ENCODE data around the gene GFER.
A peak's percentile ranks its signal among the peaks of the same experiment; 100 is the strongest.
"Not testable (repeated sequence)": the region's sequence is repeated elsewhere in the genome, so short reads cannot be mapped to it uniquely, and the experiment has no call there.

GFER gene

DNA sequence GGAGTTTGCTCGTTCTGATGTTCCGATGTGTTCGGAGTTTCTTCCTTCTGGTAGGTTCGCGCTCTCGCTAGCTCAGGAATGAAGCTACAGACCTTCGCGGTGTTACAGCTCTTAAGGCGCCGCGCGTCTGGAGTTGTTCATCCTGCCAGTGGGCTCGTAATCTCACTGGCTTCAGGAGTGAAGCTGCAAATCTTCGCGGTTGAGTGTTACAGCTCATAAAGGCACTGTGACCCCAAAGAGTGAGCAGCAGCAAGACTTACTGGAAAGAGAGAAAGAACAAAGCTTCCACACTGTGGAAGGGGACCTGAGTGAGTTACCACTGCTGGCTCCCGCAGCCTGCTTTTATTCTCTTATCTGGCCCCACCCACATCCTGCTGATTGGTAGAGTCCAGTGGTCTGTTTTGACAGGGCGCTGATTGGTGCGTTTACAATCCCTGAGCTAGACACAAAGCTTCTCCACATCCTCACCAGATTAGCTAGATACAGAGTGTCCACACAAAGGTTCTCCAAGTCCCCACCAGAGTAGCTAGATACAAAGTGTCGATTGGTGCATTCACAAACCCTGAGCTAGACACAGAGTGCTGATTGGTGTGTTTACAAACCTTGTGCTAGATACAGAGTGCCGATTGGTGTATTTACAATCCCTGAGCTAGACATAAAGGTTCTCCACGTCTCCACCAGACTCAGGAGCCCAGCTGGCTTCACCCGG, 26.4 kb upstream of the GFER start:
- DNase-seq: not testable (repeated sequence)
- peaks cover 26% of the 10 kb centered on the region for H3K4me1 ChIP-seq (ENCODE audit: control insufficient read depth, insufficient read depth, low read length, poor library complexity, severe bottlenecking)

DNA sequence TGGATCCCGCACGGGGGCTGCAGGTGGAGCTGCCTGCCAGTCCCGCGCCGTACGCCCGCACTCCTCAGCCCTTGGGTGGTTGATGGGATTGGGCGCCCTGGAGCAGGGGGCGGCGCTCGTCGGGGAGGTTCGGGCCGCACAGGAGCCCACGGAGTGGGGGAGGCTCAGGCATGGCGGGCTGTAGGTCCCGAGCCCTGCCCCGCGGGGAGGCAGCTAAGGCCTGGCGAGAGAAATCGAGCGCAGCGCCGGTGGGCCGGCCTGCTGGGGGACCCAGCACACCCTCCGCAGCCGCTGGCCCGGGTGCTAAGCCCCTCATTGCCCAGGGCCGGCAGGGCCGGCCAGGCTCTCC, 25.9 kb upstream of the GFER start:
- DNase-seq; H3K4me3 ChIP-seq (ENCODE audit: insufficient read depth, low read depth, low read length, poor library complexity, severe bottlenecking); H3K9me3 ChIP-seq (ENCODE audit: control insufficient read depth, low read length); H3K27me3 ChIP-seq (replicated peaks; ENCODE audit: control insufficient read depth, insufficient read depth, low read length, poor library complexity, severe bottlenecking); H3K27ac ChIP-seq (ENCODE audit: insufficient read depth, low read length, poor library complexity, severe bottlenecking): not testable (repeated sequence)
- Histone ChIP-seq H3K36me3 (ENCODE audit: control insufficient read depth, insufficient read depth, low read length) (peaks cover 13% of the 10 kb centered on the region), H3K4me1 (ENCODE audit: control insufficient read depth, insufficient read depth, low read length, poor library complexity, severe bottlenecking) (peaks cover 31% of the 10 kb centered on the region)

More for the DNA sequence above, 26.4 kb upstream of the GFER start:
- H3K27me3 ChIP-seq (replicated peaks; ENCODE audit: control insufficient read depth, insufficient read depth, low read length, poor library complexity, severe bottlenecking); H3K27ac ChIP-seq (ENCODE audit: insufficient read depth, low read length, poor library complexity, severe bottlenecking); H3K9me3 ChIP-seq (ENCODE audit: control insufficient read depth, low read length); H3K4me3 ChIP-seq (ENCODE audit: insufficient read depth, low read depth, low read length, poor library complexity, severe bottlenecking); H3K36me3 ChIP-seq (ENCODE audit: control insufficient read depth, insufficient read depth, low read length): not testable (repeated sequence)

DNA sequence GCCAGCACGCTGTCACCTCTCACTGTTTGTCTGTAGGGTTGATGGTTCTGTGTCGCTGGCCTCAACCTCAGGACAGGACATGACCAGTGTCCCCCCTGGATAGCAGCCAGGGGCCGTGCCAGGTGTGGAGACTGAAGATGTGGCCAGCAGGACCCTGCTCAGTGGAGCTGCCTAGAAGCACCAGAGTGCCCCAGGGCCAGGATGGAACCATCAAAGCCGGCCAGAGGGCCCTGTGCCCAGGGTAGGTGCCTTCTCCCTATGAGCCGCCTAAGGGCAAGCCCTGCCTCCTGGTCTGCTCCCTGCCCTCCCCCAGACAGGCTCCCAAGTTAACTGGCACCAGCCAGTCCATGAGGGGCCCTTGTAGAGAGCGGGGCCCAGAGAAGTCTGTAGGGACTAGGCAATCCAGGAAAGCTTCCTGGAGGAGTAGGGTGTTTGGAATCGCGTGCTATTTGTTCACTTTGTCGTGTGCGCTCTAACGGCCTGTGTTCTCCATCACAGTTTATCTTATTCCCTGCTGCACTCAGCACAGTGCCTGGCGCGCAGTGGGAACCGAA, 25.2 kb upstream of the GFER start:
- Histone ChIP-seq H3K27ac (ENCODE audit: insufficient read depth, low read length, poor library complexity, severe bottlenecking) (no peak overlapping the region), H3K9me3 (ENCODE audit: control insufficient read depth, low read length) (no peaks in the 10 kb centered on the region), H3K4me3 (ENCODE audit: insufficient read depth, low read depth, low read length, poor library complexity, severe bottlenecking) (peak overlapping the region; percentile 76), H3K36me3 (ENCODE audit: control insufficient read depth, insufficient read depth, low read length) (peaks cover 15% of the 10 kb centered on the region), H3K4me1 (ENCODE audit: control insufficient read depth, insufficient read depth, low read length, poor library complexity, severe bottlenecking) (peaks cover 37% of the 10 kb centered on the region), H3K27me3 (replicated peaks; ENCODE audit: control insufficient read depth, insufficient read depth, low read length, poor library complexity, severe bottlenecking) (no peaks in the 10 kb centered on the region)
- DNase-seq: no peak

DNA sequence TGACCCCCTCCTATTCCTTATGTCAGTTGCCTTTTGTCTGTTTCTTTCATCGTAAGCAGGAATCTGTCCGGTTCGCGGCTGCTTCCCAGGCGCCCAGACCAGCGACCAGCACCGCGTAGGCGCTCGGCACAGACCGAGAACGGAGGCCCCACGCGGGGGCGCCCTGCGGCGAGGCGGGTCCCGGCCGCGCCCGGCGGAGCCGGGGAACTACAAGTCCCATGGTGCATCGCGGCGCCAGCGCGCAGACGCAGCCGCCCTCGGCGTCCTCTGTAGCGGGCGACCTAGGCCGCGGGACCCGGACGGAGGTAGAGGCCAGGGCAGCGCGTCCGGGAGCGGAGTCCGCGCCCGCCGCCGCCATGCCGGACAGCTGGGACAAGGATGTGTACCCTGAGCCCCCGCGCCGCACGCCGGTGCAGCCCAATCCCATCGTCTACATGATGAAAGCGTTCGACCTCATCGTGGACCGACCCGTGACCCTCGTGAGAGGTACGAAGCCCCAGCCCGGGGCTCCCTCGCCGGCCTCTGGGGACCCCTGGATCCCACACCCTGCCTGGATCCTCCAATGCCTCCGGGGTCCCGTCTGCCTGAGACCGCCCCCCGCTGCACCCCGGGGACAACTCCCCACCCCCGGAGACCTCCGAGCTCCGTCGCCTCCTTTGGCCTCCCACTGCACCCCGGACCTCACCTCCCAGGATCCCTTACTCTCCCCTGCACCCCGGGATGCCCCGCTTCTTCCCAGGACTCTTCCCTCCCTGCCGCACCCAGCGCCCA, 24.5 kb upstream of the GFER start, which contains the start of gene NDUFB10:
TSS of gene NDUFB10 (plus strand) at position 270 of the 771 bp plus-strand sequence. CDS start at position 357, 87 bp downstream.
- peak; percentile 78 to 86 (median 80) for DNase-seq
- Histone ChIP-seq H3K36me3 (ENCODE audit: control insufficient read depth, insufficient read depth, low read length) (peaks cover 15% of the 10 kb centered on the region), H3K4me3 (ENCODE audit: insufficient read depth, low read depth, low read length, poor library complexity, severe bottlenecking) (peak within 1 kb of the TSS; percentile 76), H3K9me3 (ENCODE audit: control insufficient read depth, low read length) (no peaks in the 10 kb centered on the region), H3K27ac (ENCODE audit: insufficient read depth, low read length, poor library complexity, severe bottlenecking) (peak within 1 kb of the TSS; percentile 74), H3K4me1 (ENCODE audit: control insufficient read depth, insufficient read depth, low read length, poor library complexity, severe bottlenecking) (peaks cover 42% of the 10 kb centered on the region), H3K27me3 (replicated peaks; ENCODE audit: control insufficient read depth, insufficient read depth, low read length, poor library complexity, severe bottlenecking) (no peaks in the 10 kb centered on the region)

DNA sequence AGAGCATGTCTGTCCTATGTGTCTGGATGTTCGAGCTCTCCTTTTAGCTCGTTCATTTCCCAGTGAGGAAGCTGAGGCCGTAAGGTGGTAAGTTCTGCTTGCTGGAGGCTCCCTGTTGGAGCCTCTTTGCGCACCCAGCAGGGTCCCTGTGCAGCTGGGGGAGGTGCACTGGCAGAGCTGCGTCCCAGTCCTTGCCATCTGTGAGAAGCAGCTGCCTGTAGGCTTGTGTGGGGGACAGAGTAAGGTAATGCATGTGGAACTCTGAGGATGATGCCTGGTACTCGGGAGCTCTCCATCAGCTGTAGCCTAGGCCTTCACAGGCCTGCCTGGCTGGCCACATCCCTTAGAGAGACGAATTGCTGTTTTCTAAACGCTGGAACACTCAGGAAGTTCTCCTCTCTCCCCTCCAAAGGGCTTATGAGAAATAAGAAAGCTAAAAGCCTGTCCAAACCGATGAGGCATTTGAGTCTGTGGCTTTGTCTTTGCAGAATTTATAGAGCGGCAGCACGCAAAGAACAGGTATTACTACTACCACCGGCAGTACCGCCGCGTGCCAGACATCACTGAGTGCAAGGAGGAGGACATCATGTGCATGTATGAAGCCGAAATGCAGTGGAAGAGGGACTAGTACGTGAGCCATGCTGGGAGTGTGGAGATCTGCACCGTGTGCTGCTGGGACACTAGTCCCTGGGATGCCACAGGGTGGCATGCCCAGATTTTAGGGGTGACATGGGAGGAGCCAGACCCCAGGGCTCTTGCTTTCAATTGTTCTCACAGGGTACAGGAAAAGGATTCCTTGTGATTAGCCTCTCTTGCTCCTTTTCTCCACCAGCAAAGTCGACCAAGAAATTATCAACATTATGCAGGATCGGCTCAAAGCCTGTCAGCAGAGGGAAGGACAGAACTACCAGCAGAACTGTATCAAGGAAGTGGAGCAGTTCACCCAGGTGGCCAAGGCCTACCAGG, 23.0 kb upstream of the GFER start:
- Histone ChIP-seq H3K4me3 (ENCODE audit: insufficient read depth, low read depth, low read length, poor library complexity, severe bottlenecking) (no peak overlapping the region), H3K4me1 (ENCODE audit: control insufficient read depth, insufficient read depth, low read length, poor library complexity, severe bottlenecking) (peaks cover 49% of the 10 kb centered on the region), H3K27ac (ENCODE audit: insufficient read depth, low read length, poor library complexity, severe bottlenecking) (peak overlapping the region; percentile 13), H3K36me3 (ENCODE audit: control insufficient read depth, insufficient read depth, low read length) (peaks cover 15% of the 10 kb centered on the region), H3K9me3 (ENCODE audit: control insufficient read depth, low read length) (no peaks in the 10 kb centered on the region), H3K27me3 (replicated peaks; ENCODE audit: control insufficient read depth, insufficient read depth, low read length, poor library complexity, severe bottlenecking) (no peaks in the 10 kb centered on the region)
- no peak for DNase-seq

DNA sequence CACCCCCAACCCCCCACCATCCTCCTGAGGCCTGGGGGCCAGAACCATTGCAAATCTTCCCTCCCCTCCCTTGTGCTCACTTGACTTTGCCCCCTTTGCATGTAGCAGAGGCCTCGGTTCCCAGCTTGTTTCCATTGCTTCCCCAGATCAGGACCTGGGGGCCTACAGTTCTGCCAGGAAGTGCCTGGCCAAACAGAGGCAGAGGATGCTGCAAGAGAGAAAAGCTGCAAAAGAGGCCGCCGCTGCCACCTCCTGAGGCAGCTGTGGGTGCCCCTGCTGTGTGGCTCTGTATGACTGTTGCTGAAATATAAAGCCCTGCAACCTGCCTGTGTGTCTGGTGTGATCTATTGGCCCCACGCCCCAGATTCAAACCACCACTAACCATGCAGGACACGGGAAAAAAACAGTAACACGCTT, 22.3 kb upstream of the GFER start:
- H3K4me1 ChIP-seq (ENCODE audit: control insufficient read depth, insufficient read depth, low read length, poor library complexity, severe bottlenecking): peaks cover 50% of the 10 kb centered on the region
- peaks cover 15% of the 10 kb centered on the region for H3K36me3 ChIP-seq (ENCODE audit: control insufficient read depth, insufficient read depth, low read length)
- H3K9me3 ChIP-seq (ENCODE audit: control insufficient read depth, low read length): no peaks in the 10 kb centered on the region
- H3K27ac ChIP-seq (ENCODE audit: insufficient read depth, low read length, poor library complexity, severe bottlenecking): no peak overlapping the region
- no peak overlapping the region for H3K4me3 ChIP-seq (ENCODE audit: insufficient read depth, low read depth, low read length, poor library complexity, severe bottlenecking)
- no peaks in the 10 kb centered on the region for H3K27me3 ChIP-seq (replicated peaks; ENCODE audit: control insufficient read depth, insufficient read depth, low read length, poor library complexity, severe bottlenecking)
- no peak for DNase-seq

DNA sequence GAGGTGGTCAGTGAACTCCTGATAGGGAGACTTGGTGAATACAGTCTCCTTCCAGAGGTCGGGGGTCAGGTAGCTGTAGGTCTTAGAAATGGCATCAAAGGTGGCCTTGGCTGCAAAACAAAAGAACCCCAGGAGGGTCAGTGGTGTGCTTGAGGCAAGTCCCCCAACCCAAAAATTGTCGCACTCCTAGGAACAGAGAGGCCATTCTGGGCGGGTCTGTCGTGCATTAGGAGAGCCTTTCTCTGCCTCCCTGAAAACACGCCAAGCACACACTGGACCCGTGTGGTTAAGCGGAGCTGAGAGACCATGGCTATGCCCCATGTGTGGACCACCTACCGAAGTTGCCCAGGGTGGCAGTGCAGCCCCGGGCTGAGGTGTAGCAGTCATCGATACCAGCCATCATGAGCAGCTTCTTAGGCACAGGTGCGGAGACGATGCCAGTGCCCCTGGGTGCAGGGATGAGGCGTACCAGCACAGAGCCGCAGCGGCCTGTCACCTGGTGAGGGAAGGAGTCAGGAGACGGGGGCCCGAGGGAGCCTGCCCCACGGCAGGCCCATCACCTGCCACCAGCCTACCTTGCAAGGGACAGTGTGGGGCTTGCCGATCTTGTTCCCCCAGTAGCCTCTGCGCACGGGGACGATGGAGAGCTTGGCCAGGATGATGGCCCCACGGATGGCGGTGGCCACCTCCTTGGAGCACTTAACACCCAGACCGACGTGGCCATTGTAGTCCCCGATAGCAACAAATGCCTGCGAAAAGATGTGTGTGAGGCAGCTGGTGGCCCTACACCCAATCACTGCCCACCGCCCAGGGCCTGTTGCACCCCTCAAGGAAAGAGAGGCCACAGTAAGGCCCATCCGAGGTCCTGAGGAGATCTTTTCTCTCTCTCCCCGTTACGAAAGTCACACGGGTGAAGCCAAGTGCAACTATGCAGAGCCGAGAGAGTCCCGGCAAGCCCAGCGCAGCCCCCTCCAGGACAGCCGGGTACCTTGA, 21.5 kb upstream of the GFER start:
- not testable (repeated sequence) for H3K27me3 ChIP-seq (replicated peaks; ENCODE audit: control insufficient read depth, insufficient read depth, low read length, poor library complexity, severe bottlenecking); DNase-seq; H3K9me3 ChIP-seq (ENCODE audit: control insufficient read depth, low read length); H3K4me3 ChIP-seq (ENCODE audit: insufficient read depth, low read depth, low read length, poor library complexity, severe bottlenecking)
- peak overlapping the region; percentile 97 for H3K27ac ChIP-seq (ENCODE audit: insufficient read depth, low read length, poor library complexity, severe bottlenecking)
- H3K36me3 ChIP-seq (ENCODE audit: control insufficient read depth, insufficient read depth, low read length): peaks cover 15% of the 10 kb centered on the region
- peaks cover 50% of the 10 kb centered on the region for H3K4me1 ChIP-seq (ENCODE audit: control insufficient read depth, insufficient read depth, low read length, poor library complexity, severe bottlenecking)

DNA sequence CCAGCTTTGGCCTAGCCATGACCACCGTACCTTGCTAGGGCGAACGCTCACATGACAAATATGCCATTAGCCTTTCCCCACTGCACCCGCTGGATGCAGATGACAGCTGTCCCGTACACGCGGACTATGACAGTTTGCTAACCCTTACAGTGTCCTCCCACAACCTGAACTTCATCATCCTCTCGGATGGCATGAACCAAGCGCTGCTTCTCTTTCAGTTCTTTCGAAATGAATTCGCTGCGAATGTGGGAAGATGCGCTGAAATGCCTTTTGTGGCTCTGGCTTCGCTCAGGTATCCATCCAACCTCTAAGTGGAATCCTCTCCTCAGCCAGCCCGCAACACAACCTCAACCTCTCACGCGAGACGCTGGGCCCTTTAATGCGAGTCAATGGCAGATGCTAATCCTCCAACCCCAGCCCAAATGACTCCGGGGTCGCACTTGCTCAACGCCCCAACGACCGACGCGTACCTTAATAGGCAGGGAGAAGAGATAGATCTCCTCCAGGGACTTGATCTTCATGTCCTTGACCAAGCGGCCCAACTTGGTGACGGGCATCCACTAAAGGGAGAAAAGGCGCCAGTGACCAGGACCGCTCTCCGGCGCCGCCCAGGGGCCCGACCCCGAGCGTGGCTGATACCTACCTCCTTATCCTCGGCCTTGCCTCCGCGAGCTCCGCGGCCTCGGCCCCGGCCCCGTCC, 20.0 kb upstream of the GFER start:
- Histone ChIP-seq H3K4me3 (ENCODE audit: insufficient read depth, low read depth, low read length, poor library complexity, severe bottlenecking) (peak overlapping the region; percentile 77), H3K27me3 (replicated peaks; ENCODE audit: control insufficient read depth, insufficient read depth, low read length, poor library complexity, severe bottlenecking) (no peaks in the 10 kb centered on the region), H3K36me3 (ENCODE audit: control insufficient read depth, insufficient read depth, low read length) (peaks cover 15% of the 10 kb centered on the region), H3K27ac (ENCODE audit: insufficient read depth, low read length, poor library complexity, severe bottlenecking) (peak overlapping the region; percentile 97), H3K4me1 (ENCODE audit: control insufficient read depth, insufficient read depth, low read length, poor library complexity, severe bottlenecking) (peaks cover 48% of the 10 kb centered on the region), H3K9me3 (ENCODE audit: control insufficient read depth, low read length) (no peaks in the 10 kb centered on the region)
- DNase-seq: peak in 2 of 3 donors; percentile 30 to 31

Data from effector memory CD4-positive, alpha-beta T cell (primary cell).